ENCODE measurements around the gene TSSK6.

DNA sequence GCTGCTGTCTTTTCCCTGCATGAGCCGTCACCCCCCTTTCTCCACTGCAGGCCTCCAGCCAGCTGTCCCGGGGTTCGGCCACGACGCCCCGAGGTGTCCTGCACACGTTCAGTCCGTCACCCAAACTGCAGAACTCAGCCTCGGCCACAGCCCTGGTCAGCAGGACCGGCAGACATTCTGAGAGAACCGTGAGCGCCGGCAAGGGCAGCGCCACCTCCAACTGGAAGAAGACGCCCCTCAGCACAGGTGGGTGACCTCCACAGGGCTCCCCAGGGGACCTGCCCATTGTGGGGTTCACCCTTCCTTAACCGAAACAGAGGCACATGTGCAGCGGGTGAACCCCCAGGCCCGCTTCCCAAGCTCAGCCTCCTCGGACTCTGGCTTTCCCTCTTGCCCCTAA lies 13.1 kb downstream of the TSSK6 start:
- TF ChIP-seq, protein P1, sequence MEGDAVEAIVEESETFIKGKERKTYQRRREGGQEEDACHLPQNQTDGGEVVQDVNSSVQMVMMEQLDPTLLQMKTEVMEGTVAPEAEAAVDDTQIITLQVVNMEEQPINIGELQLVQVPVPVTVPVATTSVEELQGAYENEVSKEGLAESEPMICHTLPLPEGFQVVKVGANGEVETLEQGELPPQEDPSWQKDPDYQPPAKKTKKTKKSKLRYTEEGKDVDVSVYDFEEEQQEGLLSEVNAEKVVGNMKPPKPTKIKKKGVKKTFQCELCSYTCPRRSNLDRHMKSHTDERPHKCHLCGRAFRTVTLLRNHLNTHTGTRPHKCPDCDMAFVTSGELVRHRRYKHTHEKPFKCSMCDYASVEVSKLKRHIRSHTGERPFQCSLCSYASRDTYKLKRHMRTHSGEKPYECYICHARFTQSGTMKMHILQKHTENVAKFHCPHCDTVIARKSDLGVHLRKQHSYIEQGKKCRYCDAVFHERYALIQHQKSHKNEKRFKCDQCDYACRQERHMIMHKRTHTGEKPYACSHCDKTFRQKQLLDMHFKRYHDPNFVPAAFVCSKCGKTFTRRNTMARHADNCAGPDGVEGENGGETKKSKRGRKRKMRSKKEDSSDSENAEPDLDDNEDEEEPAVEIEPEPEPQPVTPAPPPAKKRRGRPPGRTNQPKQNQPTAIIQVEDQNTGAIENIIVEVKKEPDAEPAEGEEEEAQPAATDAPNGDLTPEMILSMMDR (IDR thresholded peaks at IDR 0.05; ENCODE audit: insufficient read depth, low read length, poor library complexity, severe bottlenecking), result no peak
- TF ChIP-seq EZH2phosphoT487 (conservative IDR thresholded peaks at IDR 0.05; ENCODE audit: low read length), result no peak

Measured in SU-DHL-6 (cell line).